ENCODE data around the gene GFAP. TPM values are rescaled to one million over a fixed set of nuclear protein-coding genes. Genes with fewer than 3 reads are reported as not detected.

The GFAP gene
- polyA plus RNA-seq, 1 of the 3 experiments (the other 2 are of a cell fraction), result 0.48 TPM

DNA sequence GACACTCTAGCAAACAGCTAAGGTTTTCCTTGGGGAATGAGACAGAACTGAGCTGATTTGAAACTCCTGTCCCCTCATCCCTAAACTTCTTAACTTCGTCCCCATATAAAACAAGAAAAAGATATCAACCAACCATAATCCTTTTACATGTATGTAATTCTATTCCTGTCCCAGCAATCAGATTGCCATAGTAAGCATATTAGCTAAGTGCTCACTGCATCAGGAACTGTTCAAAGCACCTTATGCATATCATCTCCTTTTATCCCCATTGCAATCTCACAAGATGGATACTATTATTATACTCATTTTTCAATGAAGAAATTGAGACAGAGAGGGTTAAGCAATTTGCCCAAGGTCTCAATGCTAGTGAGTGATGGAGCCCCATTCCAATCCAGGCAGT lies 25.5 kb upstream of the GFAP start:
- H3K79me2 ChIP-seq (ENCODE audit: insufficient read depth), result peaks cover 98% of the 10 kb centered on the region
- CTCF ChIA-PET, result interaction anchor here (1.2 to 3.1 kb wide), 8 partner anchors 9 to 195 kb away, joined by 3 to 15 read pairs (median 5); partner anchors contain the start of genes ACBD4 and PLCD3
- no peak overlapping the region for H3K9ac ChIP-seq
- no peaks in the 10 kb centered on the region for H3K27me3 ChIP-seq (ENCODE audit: insufficient read depth)
- H3K4me3 ChIP-seq (ENCODE audit: low read depth in 2 of 2, low read length in 1 of 2), result no peak overlapping the region
- H3K27ac ChIP-seq (ENCODE audit: low read depth in 2 of 2, low read length in 1 of 2), result peak overlapping the region in 1 of 2 experiments; percentile 40; a peak in 2 of 4 replicates
- H4K20me1 ChIP-seq (ENCODE audit: insufficient read depth), result no peaks in the 10 kb centered on the region; the same call in 1 of the 2 replicates
- no peaks in the 10 kb centered on the region for H3K9me2 ChIP-seq
- no peak overlapping the region for H2AFZ ChIP-seq (ENCODE audit: low read depth)
- peaks cover 13 to 39% of the 10 kb centered on the region in 2 experiments for H3K36me3 ChIP-seq (replicated peaks in 1 of 2; ENCODE audit: control insufficient read depth in 1 of 2, insufficient read depth in 2 of 2, low read length in 1 of 2)
- H3K9me3 ChIP-seq, result no peaks in the 10 kb centered on the region
- peaks cover 35% of the 10 kb centered on the region for H3F3A ChIP-seq (replicated peaks; ENCODE audit: insufficient read depth)
- no peak overlapping the region for H3K4me2 ChIP-seq
- 82% methylated on average over 1 of the region's 1 CpG for whole genome bisulfite sequencing (ENCODE audit: low lambda C conversion rate)
- TF ChIP-seq YY1 (IDR thresholded peaks at IDR 0.05; ENCODE audit: low read depth) (no peak), SMC3 (IDR thresholded peaks at IDR 0.05; ENCODE audit: low read depth, low read length) (no peak), TCF12 (IDR thresholded peaks at IDR 0.05) (no peak), FOXJ3 (CRISPR knock-in tag; IDR thresholded peaks at IDR 0.05) (no peak), MXI1 (IDR thresholded peaks at IDR 0.05; ENCODE audit: low read depth, low read length) (no peak), CHD2 (IDR thresholded peaks at IDR 0.05; ENCODE audit: low read length, partially characterized antibody) (no peak), NFIC (IDR thresholded peaks at IDR 0.05; ENCODE audit: borderline replicate concordance) (no peak), TEAD4 (IDR thresholded peaks at IDR 0.05; ENCODE audit: borderline replicate concordance, insufficient read depth) (no peak), GABPA (IDR thresholded peaks at IDR 0.05; ENCODE audit: low read depth) (no peak), FOXM1 (IDR thresholded peaks at IDR 0.05; ENCODE audit: low read depth) (no peak), TAF1 (IDR thresholded peaks at IDR 0.05; ENCODE audit: borderline replicate concordance, low read depth, low read length) (no peak)
- TF ChIP-seq, protein P1, sequence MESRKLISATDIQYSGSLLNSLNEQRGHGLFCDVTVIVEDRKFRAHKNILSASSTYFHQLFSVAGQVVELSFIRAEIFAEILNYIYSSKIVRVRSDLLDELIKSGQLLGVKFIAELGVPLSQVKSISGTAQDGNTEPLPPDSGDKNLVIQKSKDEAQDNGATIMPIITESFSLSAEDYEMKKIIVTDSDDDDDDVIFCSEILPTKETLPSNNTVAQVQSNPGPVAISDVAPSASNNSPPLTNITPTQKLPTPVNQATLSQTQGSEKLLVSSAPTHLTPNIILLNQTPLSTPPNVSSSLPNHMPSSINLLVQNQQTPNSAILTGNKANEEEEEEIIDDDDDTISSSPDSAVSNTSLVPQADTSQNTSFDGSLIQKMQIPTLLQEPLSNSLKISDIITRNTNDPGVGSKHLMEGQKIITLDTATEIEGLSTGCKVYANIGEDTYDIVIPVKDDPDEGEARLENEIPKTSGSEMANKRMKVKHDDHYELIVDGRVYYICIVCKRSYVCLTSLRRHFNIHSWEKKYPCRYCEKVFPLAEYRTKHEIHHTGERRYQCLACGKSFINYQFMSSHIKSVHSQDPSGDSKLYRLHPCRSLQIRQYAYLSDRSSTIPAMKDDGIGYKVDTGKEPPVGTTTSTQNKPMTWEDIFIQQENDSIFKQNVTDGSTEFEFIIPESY (IDR thresholded peaks at IDR 0.05; ENCODE audit: borderline replicate concordance, low read depth), result no peak
- TF ChIP-seq, protein P2, sequence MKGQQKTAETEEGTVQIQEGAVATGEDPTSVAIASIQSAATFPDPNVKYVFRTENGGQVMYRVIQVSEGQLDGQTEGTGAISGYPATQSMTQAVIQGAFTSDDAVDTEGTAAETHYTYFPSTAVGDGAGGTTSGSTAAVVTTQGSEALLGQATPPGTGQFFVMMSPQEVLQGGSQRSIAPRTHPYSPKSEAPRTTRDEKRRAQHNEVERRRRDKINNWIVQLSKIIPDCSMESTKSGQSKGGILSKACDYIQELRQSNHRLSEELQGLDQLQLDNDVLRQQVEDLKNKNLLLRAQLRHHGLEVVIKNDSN (IDR thresholded peaks at IDR 0.05; ENCODE audit: borderline replicate concordance, low read depth), result no peak
- TF ChIP-seq, protein P3, sequence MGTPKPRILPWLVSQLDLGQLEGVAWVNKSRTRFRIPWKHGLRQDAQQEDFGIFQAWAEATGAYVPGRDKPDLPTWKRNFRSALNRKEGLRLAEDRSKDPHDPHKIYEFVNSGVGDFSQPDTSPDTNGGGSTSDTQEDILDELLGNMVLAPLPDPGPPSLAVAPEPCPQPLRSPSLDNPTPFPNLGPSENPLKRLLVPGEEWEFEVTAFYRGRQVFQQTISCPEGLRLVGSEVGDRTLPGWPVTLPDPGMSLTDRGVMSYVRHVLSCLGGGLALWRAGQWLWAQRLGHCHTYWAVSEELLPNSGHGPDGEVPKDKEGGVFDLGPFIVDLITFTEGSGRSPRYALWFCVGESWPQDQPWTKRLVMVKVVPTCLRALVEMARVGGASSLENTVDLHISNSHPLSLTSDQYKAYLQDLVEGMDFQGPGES (IDR thresholded peaks at IDR 0.05; ENCODE audit: low read depth, low read length), result no peak
- no peak for DNase-seq
- peaks cover 0 to 15% of the 10 kb centered on the region in 2 experiments; a peak in 1 of 4 replicates for H3K4me1 ChIP-seq (ENCODE audit: control insufficient read depth in 1 of 2, insufficient read depth in 2 of 2, low read depth in 1 of 2, low read length in 1 of 2)
- POLR2A ChIA-PET, result no interaction called here

DNA sequence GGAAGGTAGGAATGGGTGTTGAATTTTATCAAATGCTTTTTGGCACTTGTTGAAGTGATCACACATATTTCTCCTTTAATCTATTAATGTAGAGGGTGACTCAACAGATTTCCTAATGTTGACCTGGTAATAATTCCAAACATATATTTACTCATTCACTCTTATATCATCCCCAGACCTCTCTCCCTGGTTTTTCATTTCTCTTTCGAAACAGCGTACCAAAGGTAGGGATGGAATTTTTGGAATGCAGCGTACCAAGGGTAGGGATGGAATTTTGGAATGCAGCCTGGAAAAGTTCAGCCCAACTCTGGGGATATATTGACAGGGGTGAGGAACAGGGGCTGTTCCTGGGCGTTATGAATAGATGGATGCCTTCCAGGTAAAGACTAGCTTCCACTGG lies 25.0 kb upstream of the GFAP start:
- Histone ChIP-seq H4K20me1 (ENCODE audit: insufficient read depth) (no peaks in the 10 kb centered on the region; the same call in 1 of the 2 replicates), H3K4me3 (ENCODE audit: low read depth in 2 of 2, low read length in 1 of 2) (no peak overlapping the region), H3K9me3 (no peaks in the 10 kb centered on the region), H3K4me2 (no peak overlapping the region), H3F3A (replicated peaks; ENCODE audit: insufficient read depth) (peaks cover 31% of the 10 kb centered on the region), H2AFZ (ENCODE audit: low read depth) (no peak overlapping the region), H3K27me3 (ENCODE audit: insufficient read depth) (no peaks in the 10 kb centered on the region), H3K9me2 (no peaks in the 10 kb centered on the region), H3K27ac (ENCODE audit: low read depth in 2 of 2, low read length in 1 of 2) (peak overlapping the region in 1 of 2 experiments; percentile 35; a peak in 1 of 4 replicates), H3K79me2 (ENCODE audit: insufficient read depth) (peaks cover 97% of the 10 kb centered on the region), H3K9ac (no peak overlapping the region), H3K4me1 (ENCODE audit: control insufficient read depth in 1 of 2, insufficient read depth in 2 of 2, low read depth in 1 of 2, low read length in 1 of 2) (peaks cover 0 to 15% of the 10 kb centered on the region in 2 experiments; a peak in 1 of 4 replicates), H3K36me3 (replicated peaks in 1 of 2; ENCODE audit: control insufficient read depth in 1 of 2, insufficient read depth in 2 of 2, low read length in 1 of 2) (peaks cover 16 to 35% of the 10 kb centered on the region in 2 experiments)
- 66% methylated on average over 4 of the region's 4 CpGs for WGBS (ENCODE audit: low lambda C conversion rate)
- ChIA-PET CTCF (interaction anchor here (1.2 to 3.1 kb wide), 8 partner anchors 8 to 195 kb away, joined by 3 to 15 read pairs (median 5); partner anchors contain the start of genes ACBD4 and PLCD3), POLR2A (no interaction called here)
- TF ChIP-seq TCF12 (IDR thresholded peaks at IDR 0.05) (peak; percentile 32; the same call in 1 of the 2 replicates), USF2 (IDR thresholded peaks at IDR 0.05; ENCODE audit: borderline replicate concordance, low read depth, low read length) (no peak), NFIC (IDR thresholded peaks at IDR 0.05; ENCODE audit: borderline replicate concordance) (0 out of 2 replicates have a peak, but pooled peaks have one; percentile 8)
- peak; percentile 11 for DNase-seq

Data from SK-N-SH (cell line).